Keratinocyte (primary cell): ENCODE measurements around the gene MAGI2.

Source experiments
- EZH2 ChIP-seq: IDR thresholded peaks from one replicate; pipeline ENCODE4 v1.6.1; 2012; ENCODE audit warnings: inconsistent platforms, mild to moderate bottlenecking, low read length, moderate library complexity
- TF ChIP-seq, protein P1 (sequence below), 3 experiments: IDR thresholded peaks in 1 of 3; conservative IDR thresholded peaks in 1 of 3; optimal IDR thresholded peaks in 1 of 3; 2 replicates in 2 of 3; 3 replicates in 1 of 3; pipeline versions ENCODE3 to v1.5.1; 2011; ENCODE audit warnings: low read length in 3 of 3, mild to moderate bottlenecking in 3 of 3, moderate library complexity in 2 of 3, control low read depth in 1 of 3, inconsistent platforms in 1 of 3; ENCODE audit not compliant: insufficient read depth in 2 of 3; ENCODE audit errors: extremely low read depth in 1 of 3

DNA sequence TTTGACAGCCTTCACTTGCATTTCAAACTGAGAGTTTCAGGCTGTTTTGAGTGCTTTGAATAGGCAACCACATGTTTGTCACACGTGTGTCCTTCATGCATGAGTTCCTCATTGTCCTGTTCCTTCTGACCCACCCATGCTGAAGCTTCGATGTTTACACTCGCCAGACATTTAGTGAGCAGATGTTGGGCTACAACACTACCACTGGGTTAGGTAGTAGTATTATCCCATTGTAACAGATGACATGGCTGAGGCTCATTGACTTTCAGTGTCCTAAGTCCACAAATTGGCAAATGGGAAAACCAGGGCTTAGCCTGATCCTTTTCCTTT, 1198.8 kb downstream of the MAGI2 start:
- TF ChIP-seq, protein P1, sequence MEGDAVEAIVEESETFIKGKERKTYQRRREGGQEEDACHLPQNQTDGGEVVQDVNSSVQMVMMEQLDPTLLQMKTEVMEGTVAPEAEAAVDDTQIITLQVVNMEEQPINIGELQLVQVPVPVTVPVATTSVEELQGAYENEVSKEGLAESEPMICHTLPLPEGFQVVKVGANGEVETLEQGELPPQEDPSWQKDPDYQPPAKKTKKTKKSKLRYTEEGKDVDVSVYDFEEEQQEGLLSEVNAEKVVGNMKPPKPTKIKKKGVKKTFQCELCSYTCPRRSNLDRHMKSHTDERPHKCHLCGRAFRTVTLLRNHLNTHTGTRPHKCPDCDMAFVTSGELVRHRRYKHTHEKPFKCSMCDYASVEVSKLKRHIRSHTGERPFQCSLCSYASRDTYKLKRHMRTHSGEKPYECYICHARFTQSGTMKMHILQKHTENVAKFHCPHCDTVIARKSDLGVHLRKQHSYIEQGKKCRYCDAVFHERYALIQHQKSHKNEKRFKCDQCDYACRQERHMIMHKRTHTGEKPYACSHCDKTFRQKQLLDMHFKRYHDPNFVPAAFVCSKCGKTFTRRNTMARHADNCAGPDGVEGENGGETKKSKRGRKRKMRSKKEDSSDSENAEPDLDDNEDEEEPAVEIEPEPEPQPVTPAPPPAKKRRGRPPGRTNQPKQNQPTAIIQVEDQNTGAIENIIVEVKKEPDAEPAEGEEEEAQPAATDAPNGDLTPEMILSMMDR (optimal IDR thresholded peaks at IDR 0.05 in 1 of 3, IDR thresholded peaks at IDR 0.05 in 1 of 3, conservative IDR thresholded peaks at IDR 0.05 in 1 of 3; ENCODE audit: extremely low read depth in 1 of 3, insufficient read depth in 2 of 3, low read length in 3 of 3): no peak
- no peak for TF ChIP-seq EZH2
